HFFc6 (cell line): ENCODE results near the gene CALN1. TPM values are rescaled to one million over a fixed set of nuclear protein-coding genes. Genes with fewer than 3 reads are reported as not detected.

Experiments
- DNase-seq: peaks from one replicate; pipeline ENCODE4 v3.0.0-alpha.2; 2018
- H3K27ac Mint-ChIP-seq: 2 replicates; pipeline ENCODE4 v1.8.0; 2020; ENCODE audit warnings: mild to moderate bottlenecking, mixed read lengths
- H3K27me3 Mint-ChIP-seq: 2 replicates; pipeline ENCODE4 v1.8.0; 2021; ENCODE audit warnings: mild to moderate bottlenecking, moderate library complexity, mixed read lengths; ENCODE audit not compliant: insufficient read depth
- H3K36me3 Mint-ChIP-seq: 2 replicates; pipeline ENCODE4 v1.8.0; 2021; ENCODE audit warnings: low read depth, mixed read lengths
- H3K4me1 Mint-ChIP-seq: 2 replicates; pipeline ENCODE4 v1.8.0; 2020; ENCODE audit warnings: low read depth, mixed read lengths
- H3K4me3 Mint-ChIP-seq: 2 replicates; pipeline ENCODE4 v1.8.0; 2020; ENCODE audit warnings: mild to moderate bottlenecking, moderate library complexity, mixed read lengths
- H3K9me3 Mint-ChIP-seq: 2 replicates; pipeline ENCODE4 v1.8.0; 2020; ENCODE audit warnings: mild to moderate bottlenecking, mixed read lengths
- CTCF ChIP-seq: fragments of 200-600 bp; sonication (generic); IDR thresholded peaks from 2 replicates; pipeline ENCODE4 v1.5.0; 2021; ENCODE audit warnings: antibody characterized with exemption, mild to moderate bottlenecking
- total RNA-seq, 6 experiments: library from RNA; stranded (reverse); fragmentation: NEBNext Ultra II Directional; extraction: Animal tissue kit (Norgen Biotek cat#: 25700); gene quantifications; 2 replicates in 1 of 6; 3 replicates in 5 of 6; pipeline ENCODE4 v1.2.3, GENCODE V29; 2021

The CALN1 gene
- total RNA-seq, 6 experiments from 2014 or later, result not detected

GRCh38 chr7:72411419-72411818 is 719 bp downstream of the CALN1 start:
- no peak for TF ChIP-seq CTCF
- Mint-ChIP-seq H3K4me1 (no peaks in the 10 kb centered on the region), H3K4me3 (no peak overlapping the region), H3K27ac (no peak overlapping the region), H3K27me3 (no peaks in the 10 kb centered on the region), H3K9me3 (peaks cover 12% of the 10 kb centered on the region), H3K36me3 (no peaks in the 10 kb centered on the region)
- DNase-seq, result no peak

GRCh38 chr7:72409638-72410015 is 2.5 kb downstream of the CALN1 start:
- TF ChIP-seq CTCF, result no peak
- no peak for DNase-seq
- no peak overlapping the region for H3K4me3 Mint-ChIP-seq
- no peaks in the 10 kb centered on the region for H3K36me3 Mint-ChIP-seq
- H3K27ac Mint-ChIP-seq, result no peak overlapping the region
- H3K27me3 Mint-ChIP-seq, result peaks cover 1% of the 10 kb centered on the region; the same call in 1 of the 2 replicates
- peaks cover 22% of the 10 kb centered on the region for H3K9me3 Mint-ChIP-seq
- no peaks in the 10 kb centered on the region for H3K4me1 Mint-ChIP-seq

DNA sequence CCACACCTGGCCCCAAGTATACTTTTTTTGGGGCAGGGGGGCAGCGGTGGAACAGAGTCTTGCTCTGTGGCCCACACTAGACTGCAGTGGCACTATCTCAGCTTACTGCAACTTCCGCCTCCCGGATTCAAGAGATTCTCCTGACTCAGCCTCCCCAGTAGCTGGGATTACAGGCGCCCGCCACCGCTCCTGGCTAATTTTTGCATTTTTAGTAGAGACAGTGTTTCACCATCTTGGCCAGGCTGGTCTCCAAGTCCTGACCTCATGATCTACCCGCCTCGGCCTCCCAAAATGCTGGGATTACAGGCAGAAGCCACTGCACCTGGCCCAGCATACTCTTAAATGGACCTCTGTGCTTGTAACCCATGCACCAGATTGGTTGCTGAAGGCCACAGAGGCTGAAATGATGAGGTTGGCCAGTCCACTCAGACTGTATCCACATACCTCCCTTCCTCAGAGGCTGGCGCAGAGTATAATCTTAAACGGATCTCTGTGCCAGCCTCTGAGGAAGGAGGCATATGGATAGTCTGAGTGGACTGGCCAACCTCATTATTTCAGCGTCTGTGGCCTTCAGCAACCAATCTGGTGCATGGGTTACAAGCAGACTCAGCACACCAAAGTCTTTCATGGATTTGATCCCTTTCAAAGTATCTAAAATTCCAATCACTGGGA is 3.0 kb downstream of the CALN1 start:
- Mint-ChIP-seq H3K4me1 (no peaks in the 10 kb centered on the region), H3K4me3 (no peak overlapping the region), H3K27me3 (peaks cover 1% of the 10 kb centered on the region; the same call in 1 of the 2 replicates), H3K27ac (no peak overlapping the region), H3K36me3 (peaks cover 3% of the 10 kb centered on the region; the same call in 1 of the 2 replicates), H3K9me3 (peaks cover 27% of the 10 kb centered on the region)
- TF ChIP-seq CTCF, result no peak
- no peak for DNase-seq

GRCh38 chr7:72406820-72407403 is 5.2 kb downstream of the CALN1 start:
- Mint-ChIP-seq H3K27me3 (peaks cover 1% of the 10 kb centered on the region; the same call in 1 of the 2 replicates), H3K4me3 (no peak overlapping the region), H3K36me3 (peaks cover 11% of the 10 kb centered on the region), H3K27ac (no peak overlapping the region), H3K4me1 (no peaks in the 10 kb centered on the region), H3K9me3 (peaks cover 40% of the 10 kb centered on the region)
- no peak for TF ChIP-seq CTCF
- DNase-seq, result no peak

DNA sequence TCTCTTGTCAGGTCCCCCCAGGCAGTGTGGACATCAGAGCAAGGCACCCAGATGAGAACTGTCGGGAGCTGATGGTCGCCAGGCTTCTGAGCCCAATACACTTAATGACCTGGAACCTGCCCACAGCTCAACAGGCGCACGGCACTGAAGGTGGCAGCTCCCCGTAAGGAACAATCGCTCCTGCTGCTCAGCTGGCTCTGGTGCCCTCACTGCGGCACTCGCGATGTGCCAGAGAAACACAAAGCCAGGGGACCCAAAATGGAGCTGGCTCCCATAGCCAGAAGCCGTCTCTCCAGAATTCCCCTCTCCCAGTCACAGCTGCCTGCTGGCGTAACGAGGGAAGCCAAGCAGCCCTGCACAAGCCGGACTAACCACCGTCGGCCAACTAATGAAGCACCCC is 6.3 kb downstream of the CALN1 start:
- Mint-ChIP-seq H3K27ac (no peak overlapping the region), H3K9me3 (peaks cover 49% of the 10 kb centered on the region), H3K27me3 (peaks cover 1% of the 10 kb centered on the region; the same call in 1 of the 2 replicates), H3K4me3 (no peak overlapping the region), H3K36me3 (peaks cover 13% of the 10 kb centered on the region), H3K4me1 (no peaks in the 10 kb centered on the region)
- no peak for TF ChIP-seq CTCF
- DNase-seq, result no peak
